GM12878 (cell line): ENCODE measurements around the gene UST. TPM values are rescaled to one million over a fixed set of nuclear protein-coding genes. Genes with fewer than 3 reads are reported as not detected.

Experiments
- BACH1 ChIP-seq: fragments of 450-650 bp; IDR thresholded peaks from 2 replicates; pipeline ENCODE4 v1.6.1; 2017; ENCODE audit warnings: mild to moderate bottlenecking, borderline replicate concordance
- BCL3 ChIP-seq: IDR thresholded peaks from 2 replicates; pipeline ENCODE4 v1.6.1; 2011; ENCODE audit warnings: borderline replicate concordance, low read depth, mild to moderate bottlenecking, moderate library complexity, low read length; ENCODE audit not compliant: insufficient read depth, poor library complexity, severe bottlenecking
- CHD1 ChIP-seq: IDR thresholded peaks from 2 replicates; pipeline ENCODE4 v1.6.1; 2012; ENCODE audit warnings: low read depth, low read length, improper control_type of control experiment
- CTCF ChIP-seq, 3 experiments: IDR thresholded peaks in 2 of 3; conservative IDR thresholded peaks in 1 of 3; 2 replicates each; pipeline ENCODE4 v1.5.1; 2011; ENCODE audit warnings: low read depth in 3 of 3, low read length in 3 of 3, mild to moderate bottlenecking in 3 of 3, control low read depth in 2 of 3, moderate library complexity in 2 of 3, inconsistent platforms in 1 of 3, mixed read lengths in 1 of 3; ENCODE audit not compliant: control insufficient read depth in 2 of 3, insufficient read depth in 1 of 3; ENCODE audit errors: extremely low read depth in 1 of 3
- DPF2 ChIP-seq: fragments of 450-650 bp; IDR thresholded peaks from 2 replicates; pipeline ENCODE4 v1.6.1; 2017; ENCODE audit warnings: mild to moderate bottlenecking
- HCFC1 ChIP-seq: fragments of 150-350 bp; IDR thresholded peaks from 2 replicates; pipeline ENCODE4 v1.6.1; 2014; ENCODE audit warnings: low read length
- HDGF ChIP-seq: fragments of 450-650 bp; IDR thresholded peaks from 2 replicates; pipeline ENCODE4 v1.6.1; 2016; ENCODE audit warnings: antibody characterized with exemption
- IKZF1 ChIP-seq: fragments of 450-650 bp; conservative IDR thresholded peaks from 2 replicates; pipeline ENCODE4 v1.6.1; 2017; ENCODE audit warnings: antibody characterized with exemption, mild to moderate bottlenecking
- IKZF2 ChIP-seq, 2 experiments: fragments of 450-650 bp; IDR thresholded peaks; 2 replicates each; pipeline ENCODE4 v1.6.1; 2017; ENCODE audit warnings: mild to moderate bottlenecking in 2 of 2, moderate library complexity in 2 of 2
- LARP7 ChIP-seq: fragments of 450-650 bp; IDR thresholded peaks from 2 replicates; pipeline ENCODE4 v1.6.1; 2017; ENCODE audit warnings: mild to moderate bottlenecking
- MTA3 ChIP-seq: IDR thresholded peaks from 2 replicates; pipeline ENCODE4 v1.6.1; 2012; ENCODE audit warnings: low read length, inconsistent platforms, borderline replicate concordance
- PBX3 ChIP-seq: IDR thresholded peaks from 2 replicates; pipeline ENCODE4 v1.6.1; 2011; ENCODE audit warnings: mild to moderate bottlenecking, low read depth, low read length, moderate library complexity; ENCODE audit not compliant: insufficient replicate concordance
- RAD51 ChIP-seq: fragments of 450-650 bp; IDR thresholded peaks from 2 replicates; pipeline ENCODE4 v1.6.1; 2016; ENCODE audit warnings: moderate library complexity, mild to moderate bottlenecking, inconsistent platforms
- RB1 ChIP-seq: fragments of 450-650 bp; formaldehyde crosslinking; IDR thresholded peaks from 2 replicates; pipeline ENCODE4 v1.6.1; 2017; ENCODE audit warnings: mild to moderate bottlenecking, borderline replicate concordance
- SMAD1 ChIP-seq: fragments of 450-650 bp; IDR thresholded peaks from 2 replicates; pipeline ENCODE4 v1.6.1; 2018; ENCODE audit warnings: mild to moderate bottlenecking, low read depth; ENCODE audit not compliant: partially characterized antibody
- SMARCA5 ChIP-seq: fragments of 450-650 bp; IDR thresholded peaks from 2 replicates; pipeline ENCODE4 v1.6.1; 2017; ENCODE audit warnings: mild to moderate bottlenecking
- SP1 ChIP-seq: IDR thresholded peaks from one replicate; pipeline ENCODE4 v1.6.1; 2011; ENCODE audit warnings: low read depth, low read length
- SREBF1 ChIP-seq: IDR thresholded peaks from 2 replicates; pipeline ENCODE4 v1.6.1; 2012; ENCODE audit warnings: mild to moderate bottlenecking, low read length
- SREBF2 ChIP-seq: IDR thresholded peaks from 2 replicates; pipeline ENCODE4 v1.6.1; 2012; ENCODE audit warnings: mild to moderate bottlenecking, low read length
- TAF1 ChIP-seq: IDR thresholded peaks from 2 replicates; pipeline ENCODE4 v1.6.1; 2011; ENCODE audit warnings: mild to moderate bottlenecking, low read depth, low read length, borderline replicate concordance
- YBX1 ChIP-seq: fragments of 450-650 bp; IDR thresholded peaks from 2 replicates; pipeline ENCODE4 v1.6.1; 2016; ENCODE audit warnings: antibody characterized with exemption
- ZNF384 ChIP-seq: IDR thresholded peaks from 2 replicates; pipeline ENCODE4 v1.6.1; 2012; ENCODE audit warnings: low read depth, mild to moderate bottlenecking, low read length, improper control_type of control experiment, borderline replicate concordance
- ZNF622 ChIP-seq: fragments of 450-650 bp; IDR thresholded peaks from 2 replicates; pipeline ENCODE4 v1.6.1; 2017; ENCODE audit warnings: mild to moderate bottlenecking, inconsistent platforms
- ZNF687 ChIP-seq: fragments of 450-650 bp; IDR thresholded peaks from 2 replicates; pipeline ENCODE4 v1.6.1; 2017; ENCODE audit warnings: mild to moderate bottlenecking, moderate library complexity
- polyA plus RNA-seq, 11 experiments: library from polyadenylated mRNA; depleted of rRNA in 4 of 11; unstranded in 6 of 11; stranded (reverse) in 5 of 11; fragments of >200 nt; fragmentation: Nextera tagmentation in 4 of 11; fragmentation: Illumina TruSeq in 1 of 11; extraction: Ambion mirVana in 4 of 11; extraction: Trizol in 1 of 11; gene quantifications; 1 replicate in 1 of 11; 2 replicates in 10 of 11; pipeline versions ENCODE4 v1.2.1 to v1.2.3, GENCODE V29; 2011 to 2016; ENCODE audit warnings: inconsistent platforms in 2 of 11, missing spikeins in 2 of 11, low read depth in 1 of 11
- total RNA-seq, 4 experiments: library from RNA; depleted of rRNA in 3 of 4; stranded (reverse); fragments of >200 nt in 3 of 4; fragmentation: Illumina TruSeq in 1 of 4; extraction: Trizol in 1 of 4; gene quantifications; 2 replicates each; pipeline versions ENCODE4 v1.2.1 to v1.2.3, GENCODE V29; 2013 to 2021

Gene UST
- total and polyA plus RNA-seq, 10 of the 15 experiments (the other 5 are each of a cell fraction or from before 2014, with no cell fraction given) = 0.74 to 43.3 (median 2.2) TPM

- no peak for TF ChIP-seq SMAD1
- TF ChIP-seq IKZF2 (IDR thresholded peaks at IDR 0.05) = no peak
- TF ChIP-seq RAD51 = no peak
- no peak for TF ChIP-seq HDGF
- no peak for TF ChIP-seq IKZF1
- TF ChIP-seq SREBF1 = no peak
- TF ChIP-seq ZNF622 = no peak
- no peak for TF ChIP-seq CTCF (IDR thresholded peaks at IDR 0.05 in 2 of 3, conservative IDR thresholded peaks at IDR 0.05 in 1 of 3; ENCODE audit: control insufficient read depth in 2 of 3, extremely low read depth in 1 of 3, insufficient read depth in 1 of 3, low read depth in 3 of 3, low read length in 3 of 3)
- no peak for TF ChIP-seq YBX1
- TF ChIP-seq ZNF687 = 0 out of 2 replicates have a peak, but pooled peaks have one; percentile 23
- peak; percentile 24; the same call in 1 of the 2 replicates for TF ChIP-seq CHD1
- TF ChIP-seq MTA3 = no peak
- TF ChIP-seq BACH1 = no peak
- TF ChIP-seq SP1 = no peak
- TF ChIP-seq TAF1 = no peak
- TF ChIP-seq SREBF2 = no peak
- no peak for TF ChIP-seq DPF2
- 0 out of 2 replicates have a peak, but pooled peaks have one; percentile 18 for TF ChIP-seq LARP7
- TF ChIP-seq HCFC1 = no peak
- TF ChIP-seq PBX3 = no peak
- no peak for TF ChIP-seq RB1
- peak; percentile 65; the same call in 1 of the 2 replicates for TF ChIP-seq SMARCA5
- no peak for TF ChIP-seq BCL3
- TF ChIP-seq ZNF384 = no peak
Observed at GRCh38 chr6:149046164-149046821, 299.5 kb downstream of the UST start (continued).
